ENCODE data around the gene BBIP1.
"Not testable (repeated sequence)": the region's sequence is repeated elsewhere in the genome, so short reads cannot be mapped to it uniquely, and the experiment has no call there.

The BBIP1 gene

DNA sequence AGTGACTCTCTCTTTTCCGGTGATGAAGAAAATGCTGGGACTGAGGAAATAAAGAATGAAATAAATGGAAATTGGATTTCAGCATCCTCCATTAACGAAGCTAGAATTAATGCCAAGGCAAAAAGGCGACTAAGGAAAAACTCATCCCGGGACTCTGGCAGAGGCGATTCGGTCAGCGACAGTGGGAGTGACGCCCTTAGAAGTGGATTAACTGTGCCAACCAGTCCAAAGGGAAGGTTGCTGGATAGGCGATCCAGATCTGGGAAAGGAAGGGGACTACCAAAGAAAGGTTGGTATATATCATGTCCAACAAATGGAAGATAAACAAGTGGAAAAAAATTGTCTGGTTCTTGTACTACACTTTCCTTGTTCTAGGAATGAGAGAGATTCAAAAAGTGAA is 37.7 kb downstream of the BBIP1 start:
- no peak for DNase-seq

DNA sequence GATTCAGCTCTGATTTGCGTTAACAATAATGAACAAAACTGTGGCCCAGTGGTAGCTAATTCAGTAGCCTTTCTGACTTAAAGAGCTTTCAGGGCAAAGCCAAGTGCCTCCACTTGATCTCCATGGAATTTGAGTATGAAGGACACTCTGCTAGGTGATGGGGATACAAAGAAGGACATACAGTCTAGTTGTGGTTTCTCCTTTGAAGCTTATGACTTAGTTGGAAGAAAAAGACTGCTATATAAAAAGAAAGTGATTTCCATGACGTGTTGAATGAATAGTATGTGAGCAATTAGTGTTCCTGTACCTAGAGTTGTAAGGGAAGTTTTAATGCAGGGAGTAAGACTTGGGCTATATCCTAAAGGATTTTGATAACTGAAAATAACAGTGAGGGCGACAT is 39.0 kb downstream of the BBIP1 start:
- no peak for DNase-seq

DNA sequence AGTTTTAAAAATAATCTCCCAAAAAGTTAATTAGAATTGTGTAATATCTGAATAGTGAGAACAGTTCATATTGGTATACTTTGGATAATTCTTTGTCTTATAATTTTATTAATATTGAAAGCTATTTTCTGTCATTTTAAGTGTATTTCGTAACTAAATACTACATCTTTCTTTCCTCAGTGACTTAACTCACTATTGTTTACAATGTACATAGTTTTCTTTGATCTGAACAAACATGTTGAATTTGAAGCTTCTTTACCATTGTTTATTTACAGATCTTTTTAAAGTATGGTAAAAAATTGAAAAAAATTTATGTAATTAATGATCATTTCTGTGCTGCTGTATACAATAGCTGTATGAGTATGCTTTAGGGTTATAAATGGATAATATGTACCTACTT is 42.2 kb downstream of the BBIP1 start:
- DNase-seq: no peak

DNA sequence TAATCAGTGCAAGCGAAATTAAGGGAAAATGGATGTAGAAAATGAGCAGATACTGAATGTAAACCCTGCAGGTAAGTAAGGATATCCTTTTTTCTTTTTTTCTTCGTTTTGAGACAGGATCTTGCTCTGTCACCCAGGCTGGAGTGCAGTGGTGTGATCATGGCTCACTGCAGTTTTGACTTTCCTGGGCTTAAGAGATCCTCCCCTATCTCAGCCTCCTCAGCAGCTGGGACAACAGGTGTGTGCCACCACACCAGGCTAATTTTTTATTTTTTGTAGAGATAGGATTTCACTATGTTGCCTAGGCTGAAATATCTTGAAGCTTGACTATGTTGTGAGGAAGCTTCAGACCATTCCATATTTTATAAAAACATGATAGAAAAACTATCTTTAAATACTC is 43.0 kb downstream of the BBIP1 start:
- DNase-seq: no peak

DNA sequence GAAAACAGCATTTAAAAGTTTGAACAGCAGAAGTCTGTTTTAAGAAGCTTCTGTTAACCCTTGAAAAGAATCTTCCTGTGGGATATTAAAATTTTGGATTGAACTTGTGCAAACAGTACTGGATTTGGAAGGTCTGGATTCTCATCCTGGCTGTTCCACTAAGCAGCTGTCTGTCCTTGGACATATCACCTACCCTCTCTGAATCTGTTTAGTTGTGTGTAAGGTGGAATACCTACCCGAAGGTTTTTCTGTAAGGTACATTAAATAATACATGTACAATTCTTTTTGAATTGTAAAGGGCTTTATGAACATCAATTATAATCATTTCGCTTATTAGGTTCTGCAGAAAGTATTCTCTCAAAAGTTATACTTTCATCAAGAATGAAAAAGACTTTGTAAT is 45.0 kb downstream of the BBIP1 start:
- DNase-seq: no peak

DNA sequence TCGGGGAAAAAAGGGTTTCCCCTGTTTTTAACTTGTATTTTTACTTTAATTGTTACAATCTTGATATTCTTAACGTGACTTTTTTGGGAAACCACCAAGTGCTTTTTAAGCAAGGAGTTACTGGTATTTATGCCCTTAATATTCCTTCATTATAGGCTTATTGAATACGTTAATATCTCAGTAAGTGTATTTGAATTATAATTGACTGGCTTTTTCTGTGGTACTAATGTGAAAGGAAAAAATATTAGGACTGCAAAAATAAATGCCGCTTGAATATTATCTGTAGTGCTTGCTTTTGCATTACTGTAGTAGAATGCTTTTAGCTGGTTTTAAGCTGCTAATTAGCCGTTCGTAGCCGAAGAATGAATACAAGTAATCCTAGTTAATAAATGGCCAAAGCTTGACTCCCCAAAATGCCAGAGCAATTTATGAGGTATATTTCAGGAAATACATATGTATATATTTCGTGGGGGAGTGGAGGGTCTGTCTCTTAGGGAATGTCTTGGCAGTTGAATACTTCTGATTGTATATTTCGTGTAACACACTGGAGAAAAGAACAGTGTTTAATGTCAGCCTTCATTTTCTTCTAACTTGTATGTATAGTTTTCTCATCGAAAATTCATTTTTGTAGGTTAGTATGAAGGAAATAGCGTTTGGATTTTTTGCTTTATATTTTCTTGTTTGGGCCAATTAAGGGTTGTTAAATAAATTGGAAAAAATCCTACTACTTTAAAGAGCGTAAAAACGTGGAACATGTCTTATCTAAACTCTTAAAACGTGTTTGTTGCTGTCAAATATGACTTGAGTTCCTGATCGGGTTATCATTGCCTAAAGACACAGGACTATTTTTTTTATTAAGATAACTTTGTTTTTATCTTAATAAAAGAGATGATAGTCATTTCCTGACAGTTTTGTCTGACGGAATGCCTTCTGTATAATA is 45.7 kb downstream of the BBIP1 start:
- no peak for DNase-seq

DNA sequence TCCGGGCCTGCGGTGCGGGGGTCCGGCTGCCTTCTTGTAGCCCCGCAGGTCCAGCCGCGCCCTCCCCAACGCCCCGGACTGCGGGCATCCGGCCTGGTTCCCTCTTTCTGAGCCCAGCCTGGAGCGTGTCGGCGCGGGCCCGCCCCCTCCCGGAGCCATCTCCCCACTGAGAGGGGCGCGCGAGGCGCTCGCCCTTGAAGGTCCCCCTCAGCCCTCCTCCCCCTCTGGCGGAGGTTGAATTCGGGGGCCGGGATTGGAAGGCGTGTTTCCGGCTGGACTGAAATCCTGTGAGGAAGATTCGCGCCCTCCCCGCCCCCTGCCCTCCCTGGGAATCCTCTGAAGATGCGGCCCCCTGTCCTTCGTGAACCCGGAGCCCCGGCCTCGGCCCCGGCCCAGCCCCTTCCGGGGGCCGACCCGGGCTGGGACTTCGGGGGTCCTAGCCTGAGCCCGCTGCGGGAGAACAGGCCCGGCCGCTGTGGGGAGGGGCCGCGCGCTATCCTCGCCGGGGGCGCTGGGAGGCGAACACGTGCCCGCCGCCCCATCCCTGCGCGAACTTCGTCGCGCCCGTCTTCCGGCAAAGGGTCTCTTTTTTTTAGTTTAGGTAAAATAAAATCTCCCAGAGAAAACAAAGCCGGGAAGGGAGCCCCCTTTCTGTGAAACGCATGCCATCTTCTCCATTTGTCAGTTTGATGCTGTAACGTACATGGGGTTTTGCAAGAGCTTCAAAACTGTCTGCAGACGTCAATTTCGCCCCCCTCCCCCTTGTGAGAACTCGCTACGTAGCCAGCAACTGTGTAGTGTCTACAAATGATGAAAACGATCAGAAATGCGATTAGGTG is 46.6 kb downstream of the BBIP1 start:
- DNase-seq: peak; percentile 82

DNA sequence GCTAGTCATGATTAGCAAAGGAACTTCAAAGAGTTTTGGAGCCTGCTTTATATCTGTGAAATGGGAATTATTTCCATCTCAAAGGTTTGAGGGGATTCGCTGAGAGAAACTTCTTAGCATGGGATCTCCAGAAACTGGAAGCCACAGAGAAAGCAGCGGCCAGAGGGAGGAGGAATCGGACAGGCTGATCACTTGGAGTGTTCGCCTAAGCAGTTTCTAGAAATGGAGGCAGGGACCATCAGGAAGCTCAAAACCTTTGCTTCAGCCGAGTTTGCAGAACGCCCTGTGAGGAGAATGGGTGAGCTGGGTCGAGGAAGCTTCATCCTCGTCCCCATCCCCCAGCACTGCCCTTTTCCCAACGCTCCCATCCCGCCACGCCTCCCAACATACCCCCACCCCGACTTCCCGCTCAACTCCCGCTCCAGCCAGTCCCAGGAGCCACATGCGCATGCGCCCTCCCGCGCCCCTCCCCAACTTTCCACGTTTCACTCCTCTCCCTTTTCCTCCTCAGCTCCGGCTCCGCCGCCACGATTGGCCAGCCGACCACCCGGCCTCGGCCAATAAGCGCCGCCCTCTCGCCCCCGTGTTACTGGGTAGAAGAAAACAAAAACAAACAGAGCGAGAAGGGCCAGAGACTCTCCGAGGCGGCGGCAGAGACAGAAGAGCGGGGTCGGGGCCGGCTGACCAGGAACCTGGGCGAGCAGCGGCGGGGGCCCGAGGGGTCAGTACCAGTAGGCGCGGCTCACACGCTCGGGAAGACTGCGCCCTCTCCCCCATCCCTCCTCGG is 47.5 kb downstream of the BBIP1 start, which contains the start of gene PDCD4:
Gene PDCD4, plus strand, starts transcription at position 631 of the 787 bp plus-strand sequence. CDS start 4,100 bp downstream, outside the sequence.
- peak; percentile 95 for DNase-seq

DNA sequence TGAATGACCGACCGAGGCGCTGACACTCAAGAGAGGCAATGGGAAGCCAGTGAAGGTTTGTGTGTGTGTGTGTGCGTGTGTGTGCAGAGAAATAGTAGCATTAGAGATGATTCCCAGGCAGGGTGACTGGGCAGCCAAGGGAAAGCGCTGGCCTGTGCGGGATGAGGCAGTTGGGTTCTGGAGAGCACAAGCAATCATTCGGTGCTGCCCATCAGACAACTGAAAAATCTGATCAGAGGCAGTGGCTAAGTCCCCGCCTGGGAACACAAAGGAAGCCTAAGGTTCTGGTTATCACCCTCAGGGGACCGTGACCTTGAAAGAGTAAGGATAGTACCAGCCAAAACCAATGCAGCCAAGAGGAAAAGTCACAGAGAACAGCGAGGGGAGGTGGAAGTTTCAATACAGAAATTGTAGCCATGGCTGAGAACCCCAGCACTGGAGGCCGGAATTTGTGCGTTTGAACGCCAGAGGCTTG is 48.1 kb downstream of the BBIP1 start:
- no peak for DNase-seq

DNA sequence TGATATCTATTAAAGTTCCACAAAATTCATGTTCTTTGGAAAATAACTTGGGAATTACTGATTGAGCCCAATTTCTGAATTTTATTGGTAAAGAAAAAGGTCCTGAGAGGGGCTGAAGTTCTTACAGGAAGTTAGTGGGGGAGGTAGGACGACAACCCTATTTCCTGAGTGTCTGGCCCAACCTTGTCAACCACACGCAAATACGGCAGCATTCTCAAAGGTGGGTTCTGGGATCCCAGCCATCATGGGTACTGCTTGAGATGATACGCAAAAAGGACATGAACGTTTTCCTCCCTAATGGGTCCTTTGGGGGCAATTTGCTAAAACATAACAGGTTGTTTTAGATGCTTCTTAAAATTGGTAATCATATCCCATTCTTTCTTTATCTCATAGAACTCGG is 50.0 kb downstream of the BBIP1 start:
- DNase-seq: no peak

DNA sequence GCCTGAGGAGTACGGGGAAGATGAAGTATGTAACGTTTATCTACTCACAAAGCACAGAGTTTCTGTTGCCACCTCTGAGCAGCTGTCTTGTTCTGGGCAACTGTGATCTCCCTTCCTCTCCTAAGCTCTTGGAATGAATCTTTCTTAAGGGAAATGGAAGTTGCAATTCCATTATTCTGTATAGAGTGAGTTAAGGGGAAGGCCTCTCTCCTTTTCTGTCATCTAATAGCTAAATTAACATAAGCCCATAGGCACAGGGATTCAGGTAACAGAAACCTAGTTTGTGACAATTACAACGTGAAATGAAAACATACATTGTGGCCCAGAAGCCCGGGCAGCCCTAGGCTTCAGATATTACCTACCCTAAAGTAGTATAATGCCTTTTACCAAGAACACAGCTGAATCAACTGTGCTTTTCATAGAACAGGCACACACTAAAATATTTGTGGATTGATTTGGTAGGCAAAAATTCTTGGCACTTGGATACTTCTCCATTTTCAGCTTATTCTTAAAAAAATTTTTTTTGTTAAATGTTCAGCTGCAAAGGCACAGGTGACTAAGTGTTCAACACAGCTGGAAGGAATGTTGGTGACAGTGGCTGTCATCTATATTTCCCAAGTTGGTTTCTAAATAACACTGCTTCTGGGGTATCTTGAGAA is 51.0 kb downstream of the BBIP1 start:
- DNase-seq: no peak

DNA sequence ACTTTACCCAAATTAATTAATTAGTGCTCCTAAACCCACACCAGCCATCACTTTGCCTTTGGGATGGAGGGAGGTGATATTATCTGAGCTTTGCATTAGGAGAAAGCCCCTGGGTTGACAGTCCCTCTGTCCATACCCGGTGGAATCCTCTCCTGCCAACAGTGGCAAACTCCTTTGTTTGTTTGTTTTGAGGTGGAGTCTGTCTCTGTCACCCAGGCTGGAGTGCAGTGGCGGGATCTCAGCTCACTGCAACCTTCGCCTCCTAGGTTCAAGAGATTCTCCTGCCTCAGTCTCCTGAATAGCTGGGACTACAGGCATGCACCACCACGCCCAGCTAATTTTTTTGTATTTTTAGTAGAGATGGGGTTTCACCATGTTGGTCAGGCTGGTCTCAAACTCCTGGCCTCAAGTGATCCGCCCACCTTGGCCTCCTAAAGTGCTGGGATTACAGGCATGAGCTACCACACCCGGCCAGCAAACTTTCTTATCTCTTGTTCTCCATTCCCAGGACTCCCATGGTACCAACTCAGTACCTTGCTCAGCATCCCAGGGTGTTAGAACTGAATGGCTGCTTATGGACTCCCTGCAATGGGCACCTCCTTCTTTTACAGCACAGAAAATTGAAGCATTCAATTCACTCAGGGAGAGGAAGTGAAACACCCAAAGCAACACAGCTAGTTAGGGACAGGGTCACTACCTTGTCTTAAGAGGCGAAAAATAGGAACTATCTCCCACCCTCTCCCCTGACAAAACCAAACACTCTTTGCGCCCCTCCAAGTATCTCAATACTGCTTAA is 51.8 kb downstream of the BBIP1 start:
- DNase-seq: not testable (repeated sequence)

DNA sequence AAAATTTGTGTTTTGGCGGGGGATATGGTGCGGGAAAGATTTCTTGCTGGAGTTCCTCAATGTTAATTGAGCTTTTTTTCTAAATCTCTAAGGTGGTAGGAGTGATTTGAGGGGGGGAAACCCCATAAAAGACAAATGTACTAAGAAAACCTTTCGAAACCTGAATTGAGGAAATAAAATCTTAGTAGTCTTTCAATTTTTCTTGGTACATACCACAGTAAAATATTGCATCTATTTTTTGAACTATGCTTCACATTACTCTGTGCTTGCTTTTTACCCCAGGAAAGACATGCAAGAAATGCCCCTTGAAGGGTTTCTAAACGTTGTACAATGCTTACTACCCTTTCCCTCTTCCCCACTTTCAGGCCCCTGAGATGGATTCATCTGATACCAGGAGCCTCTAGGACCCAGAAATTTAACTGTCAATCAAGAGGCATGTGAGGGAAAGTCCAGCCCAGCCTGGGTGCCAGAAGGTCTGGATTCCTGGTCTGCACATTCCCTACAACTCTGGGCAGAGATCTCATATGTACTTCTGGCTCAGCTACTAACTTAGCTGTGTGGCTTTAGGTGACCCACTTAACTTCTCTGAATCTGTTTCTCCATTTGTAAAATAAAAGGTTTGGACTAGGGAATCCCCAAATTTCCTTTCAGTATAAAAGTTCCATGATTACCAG is 53.0 kb downstream of the BBIP1 start:
- no peak for DNase-seq

DNA sequence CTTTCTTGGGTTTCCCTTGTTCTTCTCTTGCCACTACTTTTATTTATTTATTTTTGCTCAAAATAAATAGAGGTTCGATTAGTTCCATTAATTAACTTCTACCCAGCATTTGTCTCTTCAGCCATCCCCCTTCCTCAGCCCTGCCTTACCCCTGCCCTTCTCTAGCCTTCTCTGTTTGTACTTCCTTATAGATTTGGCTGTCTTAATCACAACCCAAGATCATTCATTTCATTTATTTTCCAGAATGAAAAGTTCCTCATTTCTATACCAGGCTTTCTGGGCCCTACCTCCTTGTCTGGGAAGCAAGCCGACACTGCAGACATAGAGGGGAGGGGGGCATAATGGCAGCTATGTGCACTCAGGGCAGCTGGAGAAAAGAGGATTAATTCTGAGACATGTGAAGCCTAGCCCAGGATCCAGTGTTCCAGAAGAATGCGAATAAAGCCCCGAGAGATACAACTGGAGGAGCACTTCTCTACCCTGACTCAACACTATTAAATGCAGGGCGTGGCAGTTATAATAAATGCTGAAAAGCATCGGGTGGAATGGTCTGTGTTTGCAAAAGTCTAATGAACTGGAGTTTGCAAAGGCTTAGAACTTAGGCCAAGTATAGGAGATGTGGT is 53.7 kb downstream of the BBIP1 start:
- no peak for DNase-seq

DNA sequence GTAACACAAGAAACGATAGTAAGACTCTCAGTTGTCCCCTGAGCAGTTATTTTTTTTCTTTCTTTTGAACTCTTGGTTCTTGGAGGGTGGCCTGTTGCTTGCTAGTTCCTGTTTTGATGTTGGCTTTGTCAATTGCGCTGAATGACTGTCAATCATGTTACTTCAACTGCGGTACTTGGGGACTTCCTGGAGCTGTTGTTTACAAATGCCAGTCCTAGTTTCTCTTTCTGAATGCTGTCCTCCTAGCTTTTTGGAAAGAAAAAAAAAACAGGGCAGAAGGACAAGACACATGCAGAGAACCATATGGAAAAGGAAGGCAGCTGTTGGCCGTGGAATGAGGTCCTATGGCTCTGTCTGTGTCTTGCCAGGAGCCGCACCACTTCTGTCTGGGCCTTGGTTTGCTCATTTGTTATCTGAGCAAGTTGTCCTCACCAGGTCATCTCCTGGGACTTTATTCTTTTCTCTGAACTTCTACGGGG is 54.3 kb downstream of the BBIP1 start:
- DNase-seq: no peak

DNA sequence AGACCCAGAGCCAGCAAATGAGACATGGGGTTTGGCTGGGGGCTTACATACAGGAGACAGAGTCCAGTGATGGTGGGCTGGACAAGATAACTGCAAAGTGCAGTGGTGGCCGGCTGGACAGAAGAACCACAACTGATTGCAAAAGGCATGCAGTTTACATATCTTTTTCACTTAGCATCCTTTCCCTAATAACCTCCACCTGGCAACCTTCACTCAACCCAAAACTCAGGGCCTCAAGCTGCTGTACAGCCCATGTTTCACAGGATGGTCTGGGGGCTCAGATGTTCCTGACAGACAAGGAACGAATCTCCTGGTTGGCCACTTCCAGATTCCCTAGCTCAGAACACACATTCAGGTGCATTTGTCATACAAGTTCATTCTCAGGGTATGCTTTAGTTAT is 55.0 kb downstream of the BBIP1 start:
- no peak for DNase-seq

DNA sequence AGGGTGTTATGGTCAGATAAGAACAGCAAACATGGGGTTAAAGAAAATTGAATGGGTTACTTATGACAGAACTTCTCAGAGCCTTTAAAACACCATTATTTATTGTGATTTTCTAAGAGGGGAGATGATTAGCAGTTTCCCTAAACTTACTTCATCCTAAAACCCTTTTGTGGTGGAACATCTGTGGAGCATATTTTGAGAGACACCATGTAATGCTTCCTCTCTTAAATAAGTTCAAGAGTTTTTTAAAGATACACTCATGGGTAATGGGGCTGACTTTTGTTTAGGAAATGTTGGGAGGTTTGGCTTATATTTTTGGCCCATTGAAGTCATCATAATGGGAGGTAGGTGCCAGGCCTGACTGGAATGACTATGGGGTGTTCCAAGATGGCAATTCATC is 55.6 kb downstream of the BBIP1 start:
- DNase-seq: no peak

DNA sequence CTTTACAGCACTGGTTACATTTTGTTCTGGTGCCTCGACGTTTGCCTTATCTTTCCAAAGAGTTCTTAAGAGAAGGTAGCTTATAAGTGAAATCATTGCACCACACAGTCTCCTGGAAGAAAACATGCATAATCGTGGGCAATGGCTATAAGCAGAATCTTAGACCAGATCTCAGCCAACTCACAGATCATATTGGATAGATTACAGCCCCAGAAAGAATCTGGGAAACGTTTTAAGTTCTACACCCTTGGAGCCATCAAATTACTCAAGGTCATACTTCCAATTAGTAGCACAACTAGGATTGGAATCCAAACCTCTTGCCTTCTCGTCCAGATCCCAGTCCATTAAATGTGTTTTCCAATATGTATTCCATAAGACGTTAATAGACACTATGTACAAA is 56.0 kb downstream of the BBIP1 start:
- no peak for DNase-seq

DNA sequence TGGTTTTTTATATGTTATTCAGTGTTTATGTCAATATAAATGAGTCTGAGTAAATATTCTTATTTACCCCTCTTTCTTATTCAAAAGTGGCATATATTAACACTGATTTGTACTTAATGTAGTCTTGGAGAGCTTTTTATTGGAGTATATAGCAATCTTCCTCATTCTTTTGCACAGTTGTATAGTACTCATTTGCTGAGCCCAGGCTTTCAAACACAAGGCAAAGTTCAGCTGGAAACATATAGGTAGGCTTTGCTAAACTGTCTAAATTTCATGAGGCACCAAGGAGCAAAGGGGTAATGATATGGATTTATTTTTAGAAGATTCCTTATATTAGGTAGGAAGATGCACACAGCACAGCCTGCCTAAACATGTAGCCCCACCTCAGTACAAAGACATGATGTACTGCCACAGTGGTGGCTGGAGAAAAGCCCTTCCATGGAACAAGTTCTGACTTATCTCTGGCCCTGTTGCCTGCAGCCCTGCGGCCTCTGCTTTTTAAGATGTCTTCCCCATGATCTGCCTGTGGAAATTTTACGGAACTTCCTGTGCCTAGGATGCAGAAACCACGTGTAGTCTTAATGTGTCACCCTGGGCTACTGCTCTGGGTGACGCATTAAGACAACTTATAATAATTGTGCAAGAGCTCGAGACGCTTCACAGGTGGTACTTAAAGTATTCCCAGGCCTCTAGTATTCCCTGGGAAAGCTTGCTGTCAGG is 56.9 kb downstream of the BBIP1 start:
- no peak for DNase-seq

DNA sequence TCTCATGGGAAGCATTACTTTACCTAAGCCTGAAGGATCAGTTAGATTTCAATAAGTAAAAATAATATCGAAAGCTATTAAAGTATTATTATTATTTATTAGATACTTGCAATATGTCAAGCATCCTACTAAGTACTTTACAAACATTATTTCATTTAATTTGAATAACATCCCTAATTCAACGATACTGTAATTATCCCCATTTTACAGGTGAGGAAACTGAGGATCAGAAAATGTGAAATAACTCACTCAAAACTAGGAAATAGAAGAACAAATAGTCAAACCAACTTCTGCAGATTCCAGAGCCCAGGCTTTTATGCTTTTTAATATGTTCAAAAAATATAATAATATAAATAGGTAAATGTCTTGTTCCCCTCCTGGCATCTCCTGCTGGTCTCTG is 57.5 kb downstream of the BBIP1 start:
- no peak for DNase-seq
